ENCODE results near the gene PANK3. TPM values are rescaled to one million over a fixed set of nuclear protein-coding genes. Genes with fewer than 3 reads are reported as not detected.

The PANK3 gene
- total and polyA plus RNA-seq, 9 of the 15 experiments (the other 6 are each of a cell fraction or from before 2014, with no cell fraction given) = 5.9 to 50.4 (median 29.7) TPM

- TF ChIP-seq REST (IDR thresholded peaks at IDR 0.05; ENCODE audit: borderline replicate concordance) = no peak
- TF ChIP-seq REST (CRISPR knock-in tag; IDR thresholded peaks at IDR 0.05; ENCODE audit: low read depth) = no peak
- TF ChIP-seq SIN3A (IDR thresholded peaks at IDR 0.05; ENCODE audit: borderline replicate concordance in 2 of 2, control insufficient read depth in 1 of 2, low read depth in 2 of 2, low read length in 2 of 2) = peak in 1 of 2 experiments; percentile 30; a peak in 2 of 4 replicates
- peak; percentile 96 for TF ChIP-seq ADNP (tag; IDR thresholded peaks at IDR 0.05)
- no peak for TF ChIP-seq CBFA2T3 (IDR thresholded peaks at IDR 0.05)
- no peak; the same call in 1 of the 2 replicates for TF ChIP-seq RREB1 (CRISPR knock-in tag; IDR thresholded peaks at IDR 0.05)
- TF ChIP-seq ZNF263 (CRISPR knock-in tag; IDR thresholded peaks at IDR 0.05; ENCODE audit: borderline replicate concordance) = 0 out of 2 replicates have a peak, but pooled peaks have one; percentile 59
- 0 out of 2 replicates have a peak, but pooled peaks have one; percentile 41 for TF ChIP-seq FOXP1 (CRISPR knock-in tag; IDR thresholded peaks at IDR 0.05)
- 0 out of 2 replicates have a peak, but pooled peaks have one; percentile 31 for TF ChIP-seq GTF2E2 (tag; IDR thresholded peaks at IDR 0.05)
- TF ChIP-seq KDM5B (IDR thresholded peaks at IDR 0.05; ENCODE audit: insufficient replicate concordance, low read depth, low read length) = peak; percentile 60
- TF ChIP-seq CREM (IDR thresholded peaks at IDR 0.05; ENCODE audit: low read depth) = 0 out of 2 replicates have a peak, but pooled peaks have one; percentile 6
- no peak for TF ChIP-seq TEAD2 (tag; IDR thresholded peaks at IDR 0.05)
Observed at GRCh38 chr5:168578538-168579487, at the start of gene PANK3 (continued).

Measured in K562 (cell line).